GM10266 (cell line): Measurements from ENCODE around the gene PTPRG.

Experiments
- DNase-seq: peaks from one replicate; pipeline ENCODE4 v3.0.0; 2012; ENCODE audit errors: extremely low spot score
- CTCF ChIP-seq: IDR thresholded peaks from 2 replicates; pipeline ENCODE4 v1.5.1; 2012; ENCODE audit warnings: mild to moderate bottlenecking, low read depth; ENCODE audit not compliant: control insufficient read depth, insufficient read depth; ENCODE audit errors: missing control alignments

PTPRG gene

GRCh38 chr3:61869371-61869770 is 308.0 kb downstream of the PTPRG start:
- DNase-seq: no peak
- no peak for TF ChIP-seq CTCF

GRCh38 chr3:61871644-61872043 is 310.3 kb downstream of the PTPRG start:
- no peak for DNase-seq
- TF ChIP-seq CTCF: no peak

- TF ChIP-seq CTCF: no peak
- no peak for DNase-seq
Measured at GRCh38 chr3:61872077-61872706, 310.8 kb downstream of the PTPRG start.

- no peak for DNase-seq
- TF ChIP-seq CTCF: no peak
Measured at GRCh38 chr3:61875046-61875844, 313.9 kb downstream of the PTPRG start.

- no peak for TF ChIP-seq CTCF
- no peak for DNase-seq
Measured at GRCh38 chr3:61875976-61876671, 314.8 kb downstream of the PTPRG start.

GRCh38 chr3:61876797-61877196 is 315.4 kb downstream of the PTPRG start:
- DNase-seq: no peak
- no peak for TF ChIP-seq CTCF
